Gastroesophageal sphincter (tissue), 4 donors: ENCODE measurements around the gene NFIX. TPM values are rescaled to one million over a fixed set of nuclear protein-coding genes. Genes with fewer than 3 reads are reported as not detected.

Experiments
- ATAC-seq: fragments of 150-250 bp; one replicate; pipeline ENCODE4 v1.9.1; 2016; ENCODE audit warnings: mild to moderate bottlenecking, moderate library complexity
- H3K27ac ChIP-seq, 4 donors: fragments of 200-600 bp; sonication (generic) in 3 of 4; 1 replicate in 3 of 4; 2 replicates in 1 of 4; pipeline ENCODE4 v1.5.1; 2016 to 2019
- H3K27me3 ChIP-seq: fragments of 200-600 bp; sonication (generic); one replicate; pipeline ENCODE4 v1.5.1; 2019
- H3K36me3 ChIP-seq, 2 donors: fragments of 200-600 bp; sonication (generic); one replicate each; pipeline ENCODE4 v1.5.1; 2019; ENCODE audit warnings: control low read depth in 1 of 2
- H3K4me1 ChIP-seq, 3 donors: fragments of 200-600 bp; sonication (generic); 1 replicate in 2 of 3; 2 replicates in 1 of 3; pipeline ENCODE4 v1.5.1; 2016 to 2019; ENCODE audit warnings: control low read depth in 2 of 3
- H3K4me3 ChIP-seq, 2 donors: fragments of 200-600 bp; sonication (generic); one replicate each; pipeline ENCODE4 v1.5.1; 2019; ENCODE audit warnings: mild to moderate bottlenecking in 1 of 2, moderate library complexity in 1 of 2
- H3K9me3 ChIP-seq, 3 donors: fragments of 200-600 bp; sonication (generic); one replicate each; pipeline ENCODE4 v1.5.1; 2017 to 2019; ENCODE audit warnings: control low read depth in 2 of 3
- CTCF ChIP-seq, 4 experiments: fragments of 200-600 bp in 2 of 4; fragments of 450-650 bp in 2 of 4; sonication (generic) in 1 of 4; IDR thresholded peaks; one replicate each; pipeline ENCODE4 v1.5.1; 2017 to 2019; ENCODE audit warnings: antibody characterized with exemption in 4 of 4, mild to moderate bottlenecking in 2 of 4, moderate library complexity in 2 of 4
- EP300 ChIP-seq: sonication (generic); formaldehyde crosslinking; IDR thresholded peaks from one replicate; pipeline ENCODE4 v1.6.1; 2017; ENCODE audit warnings: antibody characterized with exemption, mild to moderate bottlenecking
- POLR2A ChIP-seq, 2 donors: fragments of 450-650 bp; IDR thresholded peaks; one replicate each; pipeline ENCODE4 v1.6.1; 2017; ENCODE audit warnings: antibody characterized with exemption in 2 of 2, mild to moderate bottlenecking in 2 of 2, moderate library complexity in 1 of 2
- POLR2AphosphoS5 ChIP-seq: sonication (generic); formaldehyde crosslinking; IDR thresholded peaks from one replicate; pipeline ENCODE4 v1.6.1; 2017; ENCODE audit warnings: antibody characterized with exemption
- WGBS, 2 donors: methylation state at CpG; one replicate each; pipeline ENCODE4 v1.1.5; 2018; ENCODE audit warnings: low coverage in 1 of 2; 5-methylcytosine and 5-hydroxymethylcytosine counted together
- total RNA-seq, 4 donors: library from RNA; depleted of rRNA; stranded (reverse); fragments of >200 nt; gene quantifications; one replicate each; pipeline ENCODE4 v1.1.0, GENCODE V29; 2016

The NFIX gene
- total RNA-seq, 4 donors from 2014 or later, result 44.7 to 145 (median 72.4) TPM

GRCh38 chr19:13072188-13072908 is 77.1 kb downstream of the NFIX start:
- WGBS, 2 donors, result no CpG with 5 or more reads among the region's 9 CpGs
- no peaks in the 10 kb centered on the region for H3K27me3 ChIP-seq
- no peak for TF ChIP-seq CTCF (IDR thresholded peaks at IDR 0.05)
- no peak for TF ChIP-seq EP300
- no peak for TF ChIP-seq POLR2A (IDR thresholded peaks at IDR 0.05)
- TF ChIP-seq POLR2AphosphoS5, result no peak
- H3K27ac ChIP-seq, result peak overlapping the region in 3 of 4 donors; percentile 32 to 95 (median 84)
- H3K9me3 ChIP-seq, result no peaks in the 10 kb centered on the region
- ATAC-seq, result no peak
- H3K4me3 ChIP-seq, result no peak overlapping the region
- peaks cover 0 to 95% (median 65%) of the 10 kb centered on the region in 3 donors for H3K4me1 ChIP-seq
- peaks cover 0 to 42% of the 10 kb centered on the region in 2 donors for H3K36me3 ChIP-seq

GRCh38 chr19:13073263-13073662 is 78.0 kb downstream of the NFIX start:
- Histone ChIP-seq H3K9me3 (no peaks in the 10 kb centered on the region), H3K4me3 (no peak overlapping the region), H3K27me3 (no peaks in the 10 kb centered on the region), H3K27ac (peak overlapping the region in 3 of 4 donors; percentile 32 to 95 (median 84)), H3K4me1 (peaks cover 2 to 95% (median 59%) of the 10 kb centered on the region in 3 donors), H3K36me3 (peaks cover 0 to 52% of the 10 kb centered on the region in 2 donors)
- no peak for ATAC-seq
- no peak for TF ChIP-seq CTCF (IDR thresholded peaks at IDR 0.05)
- no peak for TF ChIP-seq POLR2AphosphoS5
- TF ChIP-seq EP300, result no peak
- TF ChIP-seq POLR2A (IDR thresholded peaks at IDR 0.05), result no peak
- WGBS, 2 donors, result no CpG with 5 or more reads among the region's 5 CpGs

- peaks cover 0 to 58% of the 10 kb centered on the region in 2 donors for H3K36me3 ChIP-seq
- ATAC-seq, result no peak
- no peak overlapping the region for H3K4me3 ChIP-seq
- no peak for TF ChIP-seq POLR2A (IDR thresholded peaks at IDR 0.05)
- no peak for TF ChIP-seq POLR2AphosphoS5
- no peak for TF ChIP-seq CTCF (IDR thresholded peaks at IDR 0.05)
- TF ChIP-seq EP300, result no peak
- WGBS, 2 donors, result 19 to 54% methylated on average over 2 to 4 of the region's 4 CpGs
- no peaks in the 10 kb centered on the region for H3K9me3 ChIP-seq
- peak overlapping the region in 3 of 4 donors; percentile 43 to 84 (median 57) for H3K27ac ChIP-seq
- H3K4me1 ChIP-seq, result peaks cover 6 to 95% (median 59%) of the 10 kb centered on the region in 3 donors
- no peaks in the 10 kb centered on the region for H3K27me3 ChIP-seq
Observed at GRCh38 chr19:13074378-13074777, 79.1 kb downstream of the NFIX start.

- Histone ChIP-seq H3K9me3 (no peaks in the 10 kb centered on the region), H3K36me3 (peaks cover 0 to 69% of the 10 kb centered on the region in 2 donors), H3K27me3 (no peaks in the 10 kb centered on the region), H3K4me3 (no peak overlapping the region), H3K27ac (peak overlapping the region in 3 of 4 donors; percentile 83 to 86 (median 84)), H3K4me1 (peaks cover 6 to 92% (median 53%) of the 10 kb centered on the region in 3 donors)
- ATAC-seq, result no peak
- no CpG with 5 or more reads among the region's 8 CpGs for WGBS, 2 donors
- TF ChIP-seq EP300 (no peak), POLR2A (IDR thresholded peaks at IDR 0.05) (no peak), CTCF (IDR thresholded peaks at IDR 0.05) (no peak), POLR2AphosphoS5 (peak; percentile 4)
Observed at GRCh38 chr19:13076320-13076719, 81.0 kb downstream of the NFIX start.

GRCh38 chr19:13076787-13077186 is 81.5 kb downstream of the NFIX start:
- Histone ChIP-seq H3K4me3 (no peak overlapping the region), H3K9me3 (no peaks in the 10 kb centered on the region), H3K36me3 (peaks cover 0 to 74% of the 10 kb centered on the region in 2 donors), H3K4me1 (peaks cover 6 to 92% (median 54%) of the 10 kb centered on the region in 3 donors), H3K27ac (peak overlapping the region in 3 of 4 donors; percentile 83 to 86 (median 84)), H3K27me3 (no peaks in the 10 kb centered on the region)
- ATAC-seq, result no peak
- no peak for TF ChIP-seq POLR2A (IDR thresholded peaks at IDR 0.05)
- no peak for TF ChIP-seq EP300
- TF ChIP-seq POLR2AphosphoS5, result no peak
- no peak for TF ChIP-seq CTCF (IDR thresholded peaks at IDR 0.05)
- WGBS, 2 donors, result 40% methylated on average over 1 of the region's 6 CpGs; no CpG with 5 or more reads in 1 of the 2 donors
